Measurements from ENCODE around the gene PAXX.
A peak's percentile ranks its signal among the peaks of the same experiment; 100 is the strongest.

DNA sequence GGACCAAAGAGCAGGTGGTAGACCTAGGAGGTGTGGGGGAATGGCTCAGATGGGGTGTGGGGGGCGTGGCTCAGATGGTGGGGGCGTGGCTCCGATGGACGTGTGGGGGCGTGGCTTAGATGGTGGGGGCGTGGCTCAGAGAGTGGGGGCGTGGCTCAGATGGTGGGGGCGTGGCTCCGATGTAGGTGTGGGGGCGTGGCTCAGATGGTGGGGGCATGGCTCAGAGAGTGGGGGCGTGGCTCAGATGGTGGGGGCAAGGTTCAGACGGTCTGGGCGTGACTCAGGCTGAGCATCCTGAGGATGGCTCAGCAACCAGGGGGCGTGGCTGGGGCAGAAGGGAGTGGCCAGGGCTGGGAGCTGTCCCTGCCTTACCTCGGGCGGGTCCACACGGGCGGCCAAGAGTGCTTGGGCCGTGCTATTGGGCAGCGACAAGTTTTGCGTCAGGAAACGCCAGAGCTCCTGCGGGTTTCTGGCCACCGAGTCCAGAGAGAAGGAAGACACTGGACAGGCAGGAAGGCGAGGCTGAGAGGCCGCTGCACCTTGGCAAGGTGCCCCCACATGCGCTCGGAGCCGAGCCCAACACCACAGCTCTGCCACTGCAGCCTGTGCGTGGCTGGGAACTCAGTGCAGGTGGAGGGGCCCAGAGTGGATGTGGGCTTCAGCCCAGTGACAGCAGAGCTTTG, 29.9 kb downstream of the PAXX start:
- TF ChIP-seq, protein P1, sequence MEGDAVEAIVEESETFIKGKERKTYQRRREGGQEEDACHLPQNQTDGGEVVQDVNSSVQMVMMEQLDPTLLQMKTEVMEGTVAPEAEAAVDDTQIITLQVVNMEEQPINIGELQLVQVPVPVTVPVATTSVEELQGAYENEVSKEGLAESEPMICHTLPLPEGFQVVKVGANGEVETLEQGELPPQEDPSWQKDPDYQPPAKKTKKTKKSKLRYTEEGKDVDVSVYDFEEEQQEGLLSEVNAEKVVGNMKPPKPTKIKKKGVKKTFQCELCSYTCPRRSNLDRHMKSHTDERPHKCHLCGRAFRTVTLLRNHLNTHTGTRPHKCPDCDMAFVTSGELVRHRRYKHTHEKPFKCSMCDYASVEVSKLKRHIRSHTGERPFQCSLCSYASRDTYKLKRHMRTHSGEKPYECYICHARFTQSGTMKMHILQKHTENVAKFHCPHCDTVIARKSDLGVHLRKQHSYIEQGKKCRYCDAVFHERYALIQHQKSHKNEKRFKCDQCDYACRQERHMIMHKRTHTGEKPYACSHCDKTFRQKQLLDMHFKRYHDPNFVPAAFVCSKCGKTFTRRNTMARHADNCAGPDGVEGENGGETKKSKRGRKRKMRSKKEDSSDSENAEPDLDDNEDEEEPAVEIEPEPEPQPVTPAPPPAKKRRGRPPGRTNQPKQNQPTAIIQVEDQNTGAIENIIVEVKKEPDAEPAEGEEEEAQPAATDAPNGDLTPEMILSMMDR (IDR thresholded peaks at IDR 0.05): no peak
- TF ChIP-seq POLR2A (IDR thresholded peaks at IDR 0.05): peak; percentile 65
- TF ChIP-seq POLR2AphosphoS5 (IDR thresholded peaks at IDR 0.05): peak; percentile 68 to 81 (median 74)

All from transverse colon (tissue), 4 donors.